Measurements from ENCODE around the gene EML2.
"Not testable (repeated sequence)": the region's sequence is repeated elsewhere in the genome, so short reads cannot be mapped to it uniquely, and the experiment has no call there.

EML2 gene

GRCh38 chr19:45615795-45616703 lies 23.1 kb downstream of the EML2 start:
- DNase-seq = no peak

- not testable (repeated sequence) for DNase-seq
Observed at GRCh38 chr19:45615056-45615455, 24.1 kb downstream of the EML2 start.

GRCh38 chr19:45613926-45614725 lies 25.1 kb downstream of the EML2 start:
- no peak for DNase-seq

- no peak for DNase-seq
Observed at GRCh38 chr19:45608948-45609347, 30.2 kb downstream of the EML2 start.

GRCh38 chr19:45607071-45608029 lies 31.8 kb downstream of the EML2 start:
- peak; percentile 52 for DNase-seq

GRCh38 chr19:45601524-45602374 lies 37.4 kb downstream of the EML2 start, which contains the start of gene GPR4:
Gene GPR4 (minus strand): TSS chr19:45602212. CDS start chr19:45591866, 10,346 bp downstream.
- DNase-seq = no peak

GRCh38 chr19:45601115-45601514 lies 38.1 kb downstream of the EML2 start:
- DNase-seq = no peak

GRCh38 chr19:45600340-45600885 lies 38.8 kb downstream of the EML2 start:
- no peak for DNase-seq

- DNase-seq = no peak
Observed at GRCh38 chr19:45599286-45599685, 39.9 kb downstream of the EML2 start.

- DNase-seq = no peak
Observed at GRCh38 chr19:45598267-45599001, 40.8 kb downstream of the EML2 start.

GRCh38 chr19:45597425-45598111 lies 41.6 kb downstream of the EML2 start:
- no peak for DNase-seq

GRCh38 chr19:45595814-45596213 lies 43.4 kb downstream of the EML2 start:
- DNase-seq = no peak

- no peak for DNase-seq
Observed at GRCh38 chr19:45593520-45593919, 45.7 kb downstream of the EML2 start.

GRCh38 chr19:45592366-45592765 lies 46.8 kb downstream of the EML2 start:
- no peak for DNase-seq

- no peak for DNase-seq
Observed at GRCh38 chr19:45591638-45592005, 47.6 kb downstream of the EML2 start.

GRCh38 chr19:45591004-45591637 lies 48.1 kb downstream of the EML2 start:
- DNase-seq = peak; percentile 25

GRCh38 chr19:45590300-45591003 lies 48.7 kb downstream of the EML2 start:
- no peak for DNase-seq

GRCh38 chr19:45589768-45590167 lies 49.4 kb downstream of the EML2 start:
- no peak for DNase-seq

GRCh38 chr19:45587873-45588272 lies 51.3 kb downstream of the EML2 start:
- no peak for DNase-seq
